ENCODE data around the gene TNF.

DNA sequence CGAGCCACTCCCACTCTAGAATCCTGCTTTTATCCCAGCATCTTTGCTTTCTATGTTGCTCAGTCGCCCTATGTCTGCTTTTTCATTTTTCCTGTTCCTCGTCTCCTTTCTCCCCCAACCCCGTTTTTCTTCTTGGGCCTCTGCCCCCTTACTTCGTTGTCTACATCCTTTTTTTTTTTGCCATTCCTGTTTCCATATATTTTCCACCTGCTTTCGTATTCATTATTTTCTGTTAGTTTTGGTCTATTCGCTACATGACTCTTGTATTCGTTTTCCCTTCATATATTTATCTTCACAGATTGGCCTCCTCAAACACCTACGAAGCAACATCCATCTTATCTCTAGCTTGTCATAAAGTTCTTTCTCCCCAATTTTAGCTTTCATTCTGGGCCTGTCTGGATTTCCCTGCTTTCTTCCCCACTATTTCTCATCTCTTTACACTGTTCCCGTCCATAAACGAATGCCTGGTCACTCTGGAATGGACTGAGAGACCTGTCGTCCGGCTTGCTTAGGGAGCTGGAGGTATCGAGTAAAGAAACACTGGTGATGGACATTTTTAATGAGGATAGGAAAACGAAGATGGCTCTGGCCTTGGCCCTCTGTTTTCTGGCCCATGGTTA lies 46.1 kb downstream of the TNF start:
- TF ChIP-seq, protein P1, sequence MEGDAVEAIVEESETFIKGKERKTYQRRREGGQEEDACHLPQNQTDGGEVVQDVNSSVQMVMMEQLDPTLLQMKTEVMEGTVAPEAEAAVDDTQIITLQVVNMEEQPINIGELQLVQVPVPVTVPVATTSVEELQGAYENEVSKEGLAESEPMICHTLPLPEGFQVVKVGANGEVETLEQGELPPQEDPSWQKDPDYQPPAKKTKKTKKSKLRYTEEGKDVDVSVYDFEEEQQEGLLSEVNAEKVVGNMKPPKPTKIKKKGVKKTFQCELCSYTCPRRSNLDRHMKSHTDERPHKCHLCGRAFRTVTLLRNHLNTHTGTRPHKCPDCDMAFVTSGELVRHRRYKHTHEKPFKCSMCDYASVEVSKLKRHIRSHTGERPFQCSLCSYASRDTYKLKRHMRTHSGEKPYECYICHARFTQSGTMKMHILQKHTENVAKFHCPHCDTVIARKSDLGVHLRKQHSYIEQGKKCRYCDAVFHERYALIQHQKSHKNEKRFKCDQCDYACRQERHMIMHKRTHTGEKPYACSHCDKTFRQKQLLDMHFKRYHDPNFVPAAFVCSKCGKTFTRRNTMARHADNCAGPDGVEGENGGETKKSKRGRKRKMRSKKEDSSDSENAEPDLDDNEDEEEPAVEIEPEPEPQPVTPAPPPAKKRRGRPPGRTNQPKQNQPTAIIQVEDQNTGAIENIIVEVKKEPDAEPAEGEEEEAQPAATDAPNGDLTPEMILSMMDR (conservative IDR thresholded peaks at IDR 0.05), result no peak
- TF ChIP-seq ZFX (IDR thresholded peaks at IDR 0.05), result no peak

Data from C4-2B (cell line).